HL-60 (cell line): ENCODE measurements around the gene KRT82.
A peak's percentile ranks its signal among the peaks of the same experiment; 100 is the strongest.

ENCODE experiments used
- DNase-seq, 2 experiments: peaks; one replicate each; pipeline ENCODE4 v3.0.0-alpha.2; 2010 to 2020; ENCODE audit warnings: low read depth in 1 of 2, low spot score in 1 of 2
- H3K27ac ChIP-seq: fragments of 250-450 bp; sonication (Bioruptor Pico); replicated peaks from 2 replicates; pipeline ENCODE4 v1.5.1; 2020; ENCODE audit warnings: mild to moderate bottlenecking, moderate library complexity
- H3K27me3 ChIP-seq: fragments of 250-450 bp; sonication (Bioruptor Pico); 2 replicates; pipeline ENCODE4 v1.5.1; 2021; ENCODE audit warnings: mild to moderate bottlenecking, moderate library complexity; ENCODE audit not compliant: insufficient read depth, poor library complexity, severe bottlenecking
- H3K4me3 ChIP-seq: replicated peaks from 2 replicates; pipeline ENCODE4 v1.5.1; 2011; ENCODE audit warnings: mild to moderate bottlenecking, control low read depth, low read length; ENCODE audit not compliant: insufficient read depth
- GABPA ChIP-seq: IDR thresholded peaks from 2 replicates; pipeline ENCODE4 v1.6.1; 2012; ENCODE audit warnings: low read depth
- POLR2AphosphoS5 ChIP-seq: IDR thresholded peaks from 2 replicates; pipeline ENCODE4 v1.6.1; 2012; ENCODE audit warnings: low read depth
- SPI1 ChIP-seq: IDR thresholded peaks from 2 replicates; pipeline ENCODE4 v1.6.1; 2012; ENCODE audit warnings: low read depth, mild to moderate bottlenecking, borderline replicate concordance
- TF ChIP-seq, protein P1 (sequence below): IDR thresholded peaks from 2 replicates; pipeline ENCODE4 v1.6.1; 2012; ENCODE audit warnings: low read depth; ENCODE audit not compliant: insufficient replicate concordance
- TF ChIP-seq, protein P2 (sequence below): IDR thresholded peaks from one replicate; pipeline ENCODE4 v1.5.1; 2011; ENCODE audit warnings: low read length, control low read depth, inconsistent platforms; ENCODE audit not compliant: insufficient read depth

KRT82 gene

DNA sequence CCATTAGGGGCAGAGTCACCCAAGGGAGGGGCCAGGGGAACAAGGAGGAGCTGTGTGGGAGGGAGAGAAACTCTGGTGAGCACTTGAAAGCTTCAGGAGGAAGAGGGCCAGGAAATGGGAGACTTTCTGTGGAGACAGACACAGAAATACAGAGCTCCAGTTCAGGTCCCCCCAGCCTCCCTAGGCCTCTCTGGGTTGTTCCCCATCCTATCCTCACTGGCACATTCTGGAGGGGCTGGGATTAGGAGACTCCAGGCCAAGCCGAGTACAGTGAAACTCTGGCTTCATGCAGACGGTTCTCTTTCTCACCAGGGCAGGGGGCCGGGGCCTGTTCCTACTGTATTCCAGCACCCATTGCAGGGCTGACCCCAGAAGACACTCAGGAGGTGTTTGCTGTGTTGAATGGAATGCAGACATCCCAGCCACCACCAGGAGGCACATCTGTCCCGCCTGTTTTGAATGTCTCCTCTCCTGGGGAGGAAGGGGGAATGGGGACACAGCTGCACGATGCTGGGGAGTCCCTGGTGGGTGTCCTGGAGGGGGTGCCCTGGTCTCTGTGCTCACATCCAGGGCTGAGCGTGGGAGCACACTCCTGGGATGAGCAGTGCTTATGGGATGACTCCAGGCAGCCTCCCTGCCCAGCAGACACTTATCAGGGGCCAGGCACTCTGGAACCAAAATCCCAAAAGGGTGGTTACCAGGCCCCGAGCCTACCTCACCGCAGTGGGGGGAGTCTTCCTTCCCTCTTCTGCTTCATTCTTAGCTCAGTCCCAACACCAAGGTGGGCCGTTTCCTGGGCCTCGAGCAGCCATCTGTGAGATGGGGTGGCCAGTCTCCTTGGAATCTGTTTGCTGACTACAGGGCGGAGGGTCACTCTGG, 15.2 kb downstream of the KRT82 start:
- peak in 1 of 2 experiments; percentile 8 for DNase-seq
- no peak for TF ChIP-seq POLR2AphosphoS5
- TF ChIP-seq, protein P1, sequence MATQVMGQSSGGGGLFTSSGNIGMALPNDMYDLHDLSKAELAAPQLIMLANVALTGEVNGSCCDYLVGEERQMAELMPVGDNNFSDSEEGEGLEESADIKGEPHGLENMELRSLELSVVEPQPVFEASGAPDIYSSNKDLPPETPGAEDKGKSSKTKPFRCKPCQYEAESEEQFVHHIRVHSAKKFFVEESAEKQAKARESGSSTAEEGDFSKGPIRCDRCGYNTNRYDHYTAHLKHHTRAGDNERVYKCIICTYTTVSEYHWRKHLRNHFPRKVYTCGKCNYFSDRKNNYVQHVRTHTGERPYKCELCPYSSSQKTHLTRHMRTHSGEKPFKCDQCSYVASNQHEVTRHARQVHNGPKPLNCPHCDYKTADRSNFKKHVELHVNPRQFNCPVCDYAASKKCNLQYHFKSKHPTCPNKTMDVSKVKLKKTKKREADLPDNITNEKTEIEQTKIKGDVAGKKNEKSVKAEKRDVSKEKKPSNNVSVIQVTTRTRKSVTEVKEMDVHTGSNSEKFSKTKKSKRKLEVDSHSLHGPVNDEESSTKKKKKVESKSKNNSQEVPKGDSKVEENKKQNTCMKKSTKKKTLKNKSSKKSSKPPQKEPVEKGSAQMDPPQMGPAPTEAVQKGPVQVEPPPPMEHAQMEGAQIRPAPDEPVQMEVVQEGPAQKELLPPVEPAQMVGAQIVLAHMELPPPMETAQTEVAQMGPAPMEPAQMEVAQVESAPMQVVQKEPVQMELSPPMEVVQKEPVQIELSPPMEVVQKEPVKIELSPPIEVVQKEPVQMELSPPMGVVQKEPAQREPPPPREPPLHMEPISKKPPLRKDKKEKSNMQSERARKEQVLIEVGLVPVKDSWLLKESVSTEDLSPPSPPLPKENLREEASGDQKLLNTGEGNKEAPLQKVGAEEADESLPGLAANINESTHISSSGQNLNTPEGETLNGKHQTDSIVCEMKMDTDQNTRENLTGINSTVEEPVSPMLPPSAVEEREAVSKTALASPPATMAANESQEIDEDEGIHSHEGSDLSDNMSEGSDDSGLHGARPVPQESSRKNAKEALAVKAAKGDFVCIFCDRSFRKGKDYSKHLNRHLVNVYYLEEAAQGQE, result no peak
- TF ChIP-seq GABPA, result no peak
- no peak for TF ChIP-seq SPI1
- TF ChIP-seq, protein P2, sequence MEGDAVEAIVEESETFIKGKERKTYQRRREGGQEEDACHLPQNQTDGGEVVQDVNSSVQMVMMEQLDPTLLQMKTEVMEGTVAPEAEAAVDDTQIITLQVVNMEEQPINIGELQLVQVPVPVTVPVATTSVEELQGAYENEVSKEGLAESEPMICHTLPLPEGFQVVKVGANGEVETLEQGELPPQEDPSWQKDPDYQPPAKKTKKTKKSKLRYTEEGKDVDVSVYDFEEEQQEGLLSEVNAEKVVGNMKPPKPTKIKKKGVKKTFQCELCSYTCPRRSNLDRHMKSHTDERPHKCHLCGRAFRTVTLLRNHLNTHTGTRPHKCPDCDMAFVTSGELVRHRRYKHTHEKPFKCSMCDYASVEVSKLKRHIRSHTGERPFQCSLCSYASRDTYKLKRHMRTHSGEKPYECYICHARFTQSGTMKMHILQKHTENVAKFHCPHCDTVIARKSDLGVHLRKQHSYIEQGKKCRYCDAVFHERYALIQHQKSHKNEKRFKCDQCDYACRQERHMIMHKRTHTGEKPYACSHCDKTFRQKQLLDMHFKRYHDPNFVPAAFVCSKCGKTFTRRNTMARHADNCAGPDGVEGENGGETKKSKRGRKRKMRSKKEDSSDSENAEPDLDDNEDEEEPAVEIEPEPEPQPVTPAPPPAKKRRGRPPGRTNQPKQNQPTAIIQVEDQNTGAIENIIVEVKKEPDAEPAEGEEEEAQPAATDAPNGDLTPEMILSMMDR, result peak; percentile 36
- Histone ChIP-seq H3K4me3 (no peak overlapping the region), H3K27ac (no peak overlapping the region), H3K27me3 (no peaks in the 10 kb centered on the region)

DNA sequence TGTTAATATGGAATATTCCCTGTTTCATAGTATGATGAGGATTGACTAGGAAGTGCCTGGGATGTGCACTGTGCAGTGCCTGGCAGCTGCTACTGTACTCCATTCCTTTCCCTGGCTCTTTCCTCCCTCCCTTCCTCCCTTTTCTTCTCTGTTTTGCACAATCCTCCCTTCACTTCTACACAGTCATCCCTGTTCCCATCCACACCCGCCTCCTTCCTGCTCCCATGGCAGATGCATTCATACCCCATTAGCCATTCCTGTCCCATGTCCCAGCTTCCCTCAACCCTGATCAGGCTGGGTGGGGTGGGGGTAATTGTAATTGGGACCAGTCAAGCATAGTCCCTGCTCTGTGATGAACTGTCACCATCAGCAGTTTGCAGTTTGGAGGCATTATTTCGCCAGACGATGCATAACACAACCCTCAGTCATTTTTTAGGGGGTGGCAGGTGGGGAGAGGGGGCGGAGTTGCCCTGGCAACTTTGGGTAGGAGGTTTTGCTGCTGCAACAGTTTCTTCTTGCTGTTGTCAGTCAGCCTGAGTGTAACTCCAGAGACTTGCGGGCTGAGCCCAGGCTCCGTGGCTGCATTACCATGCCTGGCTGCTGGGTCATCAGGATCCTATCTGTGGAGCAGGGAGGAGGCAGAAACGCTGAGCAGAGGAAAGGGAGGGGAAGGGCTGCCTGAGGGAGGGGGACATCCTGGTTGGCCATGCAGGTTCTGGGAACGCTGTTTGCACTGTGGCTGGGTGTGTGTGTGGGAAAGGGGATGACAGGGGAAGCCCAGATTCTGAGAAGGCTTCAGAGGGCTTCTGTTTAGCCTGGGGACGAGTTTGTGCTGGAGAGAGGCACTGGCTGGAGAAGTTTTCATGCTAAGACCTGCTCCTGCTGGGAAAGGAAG, 16.6 kb downstream of the KRT82 start:
- Histone ChIP-seq H3K27ac (no peak overlapping the region), H3K4me3 (no peak overlapping the region), H3K27me3 (no peaks in the 10 kb centered on the region)
- no peak for DNase-seq
- TF ChIP-seq GABPA, result no peak
- no peak for TF ChIP-seq SPI1
- TF ChIP-seq, protein P2, result no peak
- TF ChIP-seq, protein P1, result no peak
- no peak for TF ChIP-seq POLR2AphosphoS5

DNA sequence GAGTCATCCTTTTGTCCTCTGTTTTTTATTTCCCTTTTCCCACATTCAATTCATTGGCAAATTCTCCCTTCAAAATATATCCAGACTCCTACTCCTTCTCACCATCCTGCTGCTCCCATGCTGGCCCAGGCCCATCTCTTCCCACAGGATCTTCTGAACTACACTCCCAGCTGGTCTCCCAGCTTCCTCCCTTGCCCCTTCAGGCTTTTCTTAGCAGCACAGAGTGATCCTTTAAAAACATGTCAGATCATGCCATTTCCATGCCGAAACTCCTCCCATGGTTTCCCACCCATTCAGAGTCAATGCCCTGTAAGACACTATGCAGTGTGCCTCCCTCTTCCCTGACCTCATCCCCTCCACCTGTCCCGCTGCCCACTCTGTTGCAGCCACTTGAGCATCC, 18.3 kb downstream of the KRT82 start:
- H3K27ac ChIP-seq, result no peak overlapping the region
- DNase-seq, result no peak
- TF ChIP-seq, protein P2, result no peak
- TF ChIP-seq, protein P1, result no peak
- TF ChIP-seq GABPA (no peak), POLR2AphosphoS5 (no peak), SPI1 (no peak)
- no peak overlapping the region for H3K4me3 ChIP-seq
- H3K27me3 ChIP-seq, result peaks cover 2% of the 10 kb centered on the region
